ENCODE measurements around the gene SPDYE6.

DNA sequence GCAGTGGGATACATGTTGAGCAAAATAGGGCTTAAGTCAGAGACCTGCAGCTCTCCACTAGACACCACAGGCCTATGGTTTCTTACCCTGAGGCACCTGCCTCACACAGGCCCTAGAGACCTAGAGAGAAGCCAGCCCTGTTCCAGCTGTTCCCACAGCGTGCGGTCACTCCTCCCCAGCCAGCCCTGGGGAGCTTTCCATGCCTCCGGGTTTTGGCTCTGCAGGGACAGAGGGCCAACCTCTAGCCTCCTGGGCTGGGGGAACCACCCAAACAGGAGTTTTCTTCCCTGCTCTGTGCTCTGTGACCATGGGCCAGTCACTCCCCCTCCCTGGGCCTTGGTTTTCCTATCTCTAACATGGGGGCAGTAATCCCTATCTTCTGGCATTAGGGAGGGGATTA lies 36.6 kb downstream of the SPDYE6 start:
- TF ChIP-seq POLR2A (IDR thresholded peaks at IDR 0.05), result no peak
- TF ChIP-seq, protein P1, sequence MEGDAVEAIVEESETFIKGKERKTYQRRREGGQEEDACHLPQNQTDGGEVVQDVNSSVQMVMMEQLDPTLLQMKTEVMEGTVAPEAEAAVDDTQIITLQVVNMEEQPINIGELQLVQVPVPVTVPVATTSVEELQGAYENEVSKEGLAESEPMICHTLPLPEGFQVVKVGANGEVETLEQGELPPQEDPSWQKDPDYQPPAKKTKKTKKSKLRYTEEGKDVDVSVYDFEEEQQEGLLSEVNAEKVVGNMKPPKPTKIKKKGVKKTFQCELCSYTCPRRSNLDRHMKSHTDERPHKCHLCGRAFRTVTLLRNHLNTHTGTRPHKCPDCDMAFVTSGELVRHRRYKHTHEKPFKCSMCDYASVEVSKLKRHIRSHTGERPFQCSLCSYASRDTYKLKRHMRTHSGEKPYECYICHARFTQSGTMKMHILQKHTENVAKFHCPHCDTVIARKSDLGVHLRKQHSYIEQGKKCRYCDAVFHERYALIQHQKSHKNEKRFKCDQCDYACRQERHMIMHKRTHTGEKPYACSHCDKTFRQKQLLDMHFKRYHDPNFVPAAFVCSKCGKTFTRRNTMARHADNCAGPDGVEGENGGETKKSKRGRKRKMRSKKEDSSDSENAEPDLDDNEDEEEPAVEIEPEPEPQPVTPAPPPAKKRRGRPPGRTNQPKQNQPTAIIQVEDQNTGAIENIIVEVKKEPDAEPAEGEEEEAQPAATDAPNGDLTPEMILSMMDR (IDR thresholded peaks at IDR 0.05), result no peak

Data from heart left ventricle (tissue), 13 donors.